ENCODE data around the gene AUTS2. TPM values are rescaled to one million over a fixed set of nuclear protein-coding genes. Genes with fewer than 3 reads are reported as not detected.

Gene AUTS2
- polyA plus RNA-seq, 10 donors = 54.7 to 101 (median 77.6) TPM

- no peak for DNase-seq
These were observed 23.9 kb downstream of the AUTS2 start for GRCh38 chr7:69622014-69622835.

- DNase-seq = no peak
These were observed 24.7 kb downstream of the AUTS2 start for GRCh38 chr7:69622960-69623359.

- DNase-seq = no peak
These were observed 26.4 kb downstream of the AUTS2 start for GRCh38 chr7:69624435-69625230.

- no peak for DNase-seq
These were observed 27.0 kb downstream of the AUTS2 start for GRCh38 chr7:69625238-69625637.

GRCh38 chr7:69625798-69626197 is 27.5 kb downstream of the AUTS2 start:
- no peak for DNase-seq

- peak in 1 of 3 donors; percentile 53 for DNase-seq
These were observed 32.0 kb downstream of the AUTS2 start for GRCh38 chr7:69630292-69630691.

- no peak for DNase-seq
These were observed 32.9 kb downstream of the AUTS2 start for GRCh38 chr7:69631131-69631530.

- no peak for DNase-seq
These were observed 34.0 kb downstream of the AUTS2 start for GRCh38 chr7:69632280-69632679.

GRCh38 chr7:69633122-69633831 is 35.0 kb downstream of the AUTS2 start:
- DNase-seq = peak in 1 of 3 donors; percentile 69

- DNase-seq = no peak
These were observed 37.4 kb downstream of the AUTS2 start for GRCh38 chr7:69635555-69636185.

- no peak for DNase-seq
These were observed 40.4 kb downstream of the AUTS2 start for GRCh38 chr7:69638674-69639073.

- DNase-seq = no peak
These were observed 41.9 kb downstream of the AUTS2 start for GRCh38 chr7:69640216-69640615.

- DNase-seq = no peak
These were observed 42.8 kb downstream of the AUTS2 start for GRCh38 chr7:69640925-69641594.

- DNase-seq = no peak
These were observed 45.0 kb downstream of the AUTS2 start for GRCh38 chr7:69643265-69643664.

GRCh38 chr7:69643708-69644445 is 45.6 kb downstream of the AUTS2 start:
- DNase-seq = no peak

- no peak for DNase-seq
These were observed 47.4 kb downstream of the AUTS2 start for GRCh38 chr7:69645683-69646082.

GRCh38 chr7:69651101-69651590 is 52.9 kb downstream of the AUTS2 start:
- no peak for DNase-seq

- DNase-seq = no peak
These were observed 54.8 kb downstream of the AUTS2 start for GRCh38 chr7:69652947-69653701.

GRCh38 chr7:69653806-69654205 is 55.5 kb downstream of the AUTS2 start:
- peak in 1 of 3 donors; percentile 38 for DNase-seq

GRCh38 chr7:69654381-69654780 is 56.1 kb downstream of the AUTS2 start:
- DNase-seq = peak in 1 of 3 donors; percentile 45
